Naive thymus-derived CD4-positive, alpha-beta T cell (primary cell): ENCODE data around the gene SLC5A12. TPM values are rescaled to one million over a fixed set of nuclear protein-coding genes. Genes with fewer than 3 reads are reported as not detected.
A peak's percentile ranks its signal among the peaks of the same experiment; 100 is the strongest.
"Not testable (repeated sequence)": the region's sequence is repeated elsewhere in the genome, so short reads cannot be mapped to it uniquely, and the experiment has no call there.

Source experiments
- ATAC-seq: fragments of 150-1000 bp; cut with Tn5 transposase; 2 replicates; pipeline ENCODE4 v1.10.0; 2021; ENCODE audit warnings: mild to moderate bottlenecking, moderate library complexity
- CTCF ChIA-PET: fragments of 350-600 bp; sonication (Branson Sonifier 250); formaldehyde crosslinking; loops from one replicate; lab custom pipeline; 2021; ENCODE audit warnings: antibody characterized with exemption; lab: Charles Lee
- POLR2A ChIA-PET: fragments of 350-600 bp; sonication (Branson Sonifier 250); formaldehyde crosslinking; loops from one replicate; lab custom pipeline; 2021; ENCODE audit warnings: antibody characterized with exemption, inconsistent platforms; lab: Charles Lee
- DNase-seq, 9 donors: peaks; one replicate each; pipeline versions ENCODE4 v3.0.0 to v3.0.0-alpha.2; 2020 to 2022; ENCODE audit warnings: mixed read lengths in 1 of 9
- H3K27ac ChIP-seq: one replicate; pipeline ENCODE4 v1.7.0; 2013; ENCODE audit warnings: mild to moderate bottlenecking, low read depth, low read length, moderate library complexity
- H3K27me3 ChIP-seq, 2 donors: one replicate each; pipeline ENCODE4 v1.7.0; 2013; ENCODE audit warnings: low read length in 2 of 2, mild to moderate bottlenecking in 2 of 2, moderate library complexity in 2 of 2; ENCODE audit not compliant: control insufficient read depth in 2 of 2, insufficient read depth in 2 of 2
- H3K36me3 ChIP-seq, 3 experiments: 1 replicate in 2 of 3; 2 replicates in 1 of 3; pipeline ENCODE4 v1.7.0; 2013; ENCODE audit warnings: low read length in 3 of 3, mild to moderate bottlenecking in 3 of 3, moderate library complexity in 1 of 3; ENCODE audit not compliant: insufficient read depth in 3 of 3, control insufficient read depth in 2 of 3
- H3K4me1 ChIP-seq, 2 donors: one replicate each; pipeline ENCODE4 v1.7.0; 2013; ENCODE audit warnings: low read length in 2 of 2, mild to moderate bottlenecking in 2 of 2, moderate library complexity in 1 of 2; ENCODE audit not compliant: control insufficient read depth in 2 of 2, insufficient read depth in 2 of 2
- H3K4me3 ChIP-seq: 2 replicates; pipeline ENCODE4 v1.7.0; 2013; ENCODE audit warnings: mild to moderate bottlenecking, low read length
- H3K9me3 ChIP-seq, 3 experiments: 1 replicate in 2 of 3; 2 replicates in 1 of 3; pipeline ENCODE4 v1.7.0; 2013; ENCODE audit warnings: low read length in 3 of 3; ENCODE audit not compliant: control insufficient read depth in 2 of 3
- H3K27ac Mint-ChIP-seq, 9 donors: one replicate each; pipeline ENCODE4 v1.8.0; 2020 to 2022; ENCODE audit warnings: mixed read lengths in 9 of 9, mild to moderate bottlenecking in 8 of 9, moderate library complexity in 5 of 9, inconsistent platforms in 2 of 9
- H3K27me3 Mint-ChIP-seq, 5 donors: one replicate each; pipeline ENCODE4 v1.8.0; 2021 to 2022; ENCODE audit warnings: mixed read lengths in 5 of 5, mild to moderate bottlenecking in 1 of 5
- H3K36me3 Mint-ChIP-seq, 5 donors: one replicate each; pipeline ENCODE4 v1.8.0; 2020 to 2022; ENCODE audit warnings: mixed read lengths in 5 of 5, mild to moderate bottlenecking in 3 of 5, inconsistent platforms in 1 of 5
- H3K4me1 Mint-ChIP-seq, 7 donors: one replicate each; pipeline ENCODE4 v1.8.0; 2020 to 2022; ENCODE audit warnings: mixed read lengths in 7 of 7, mild to moderate bottlenecking in 3 of 7, inconsistent platforms in 1 of 7
- H3K4me3 Mint-ChIP-seq, 10 donors: one replicate each; pipeline ENCODE4 v1.8.0; 2020 to 2022; ENCODE audit warnings: mild to moderate bottlenecking in 10 of 10, mixed read lengths in 10 of 10, moderate library complexity in 6 of 10, inconsistent platforms in 2 of 10
- H3K9me3 Mint-ChIP-seq, 11 donors: one replicate each; pipeline ENCODE4 v1.8.0; 2020 to 2022; ENCODE audit warnings: mixed read lengths in 11 of 11, mild to moderate bottlenecking in 4 of 11, inconsistent platforms in 1 of 11, moderate library complexity in 1 of 11
- intact Hi-C, 2 donors: fragments of 100-400 bp; cut with micrococcal nuclease; formaldehyde crosslinking; loops; one replicate each; pipeline ENCODE4 v1.15.1; 2023
- polyA plus RNA-seq, 2 donors: library from polyadenylated mRNA; unstranded; fragments of 300-500 nt; fragmentation: Illumina TruSeq; gene quantifications; one replicate each; pipeline ENCODE4 v1.2.3, GENCODE V29; 2021
- total RNA-seq, 6 experiments: library from RNA in 5 of 6; stranded (reverse) in 5 of 6; gene quantifications; 1 replicate in 5 of 6; 2 replicates in 1 of 6; pipeline ENCODE4 v1.2.3 and lab custom pipeline; 2021 to 2026

Gene SLC5A12
- total and polyA plus RNA-seq, 7 experiments from 2014 or later, result not detected

- ChIA-PET POLR2A (no interaction called here), CTCF (no interaction called here)
- H3K27me3 ChIP-seq, result no peaks in the 10 kb centered on the region
- Mint-ChIP-seq H3K4me3 (no peak overlapping the region), H3K36me3 (no peaks in the 10 kb centered on the region), H3K27ac (no peak overlapping the region), H3K27me3 (no peaks in the 10 kb centered on the region), H3K9me3 (peaks cover 0 to 1% (median 0%) of the 10 kb centered on the region in 11 donors), H3K4me1 (no peaks in the 10 kb centered on the region)
- no peaks in the 10 kb centered on the region for H3K36me3 ChIP-seq
- DNase-seq, result no peak
- H3K9me3 ChIP-seq, result no peaks in the 10 kb centered on the region
- H3K4me1 ChIP-seq, result no peaks in the 10 kb centered on the region
- no peak overlapping the region for H3K27ac ChIP-seq
- no peak overlapping the region for H3K4me3 ChIP-seq
- no peak for ATAC-seq
- intact Hi-C loops, result no loop called here
These were observed 58.9 kb downstream of the SLC5A12 start for GRCh38 chr11:26662916-26663315.

- no peaks in the 10 kb centered on the region for H3K27me3 ChIP-seq
- Mint-ChIP-seq H3K27me3 (no peaks in the 10 kb centered on the region), H3K9me3 (peaks cover 0 to 5% (median 0%) of the 10 kb centered on the region in 11 donors), H3K36me3 (no peaks in the 10 kb centered on the region), H3K4me1 (no peaks in the 10 kb centered on the region), H3K27ac (no peak overlapping the region), H3K4me3 (no peak overlapping the region)
- intact Hi-C loops, result no loop called here
- POLR2A ChIA-PET, result no interaction called here
- no peak for DNase-seq
- no peak overlapping the region for H3K4me3 ChIP-seq
- H3K27ac ChIP-seq, result no peak overlapping the region
- CTCF ChIA-PET, result no interaction called here
- no peaks in the 10 kb centered on the region for H3K4me1 ChIP-seq
- no peaks in the 10 kb centered on the region for H3K36me3 ChIP-seq
- no peak for ATAC-seq
- H3K9me3 ChIP-seq, result no peaks in the 10 kb centered on the region
These were observed 66.6 kb downstream of the SLC5A12 start for GRCh38 chr11:26655287-26655686.

- ATAC-seq (no peak), DNase-seq (no peak)
- Histone ChIP-seq H3K27ac (no peak overlapping the region), H3K9me3 (no peaks in the 10 kb centered on the region), H3K4me3 (no peak overlapping the region), H3K27me3 (no peaks in the 10 kb centered on the region), H3K4me1 (no peaks in the 10 kb centered on the region), H3K36me3 (no peaks in the 10 kb centered on the region)
- intact Hi-C loops, result no loop called here
- Mint-ChIP-seq H3K27ac (no peak overlapping the region), H3K4me3 (no peak overlapping the region), H3K27me3 (no peaks in the 10 kb centered on the region), H3K9me3 (peaks cover 0 to 5% (median 0%) of the 10 kb centered on the region in 11 donors), H3K36me3 (no peaks in the 10 kb centered on the region), H3K4me1 (no peaks in the 10 kb centered on the region)
- POLR2A ChIA-PET, result no interaction called here
- CTCF ChIA-PET, result no interaction called here
These were observed 69.9 kb downstream of the SLC5A12 start for GRCh38 chr11:26651916-26652315.

- Mint-ChIP-seq H3K9me3 (peaks cover 0 to 5% (median 0%) of the 10 kb centered on the region in 11 donors), H3K4me1 (no peaks in the 10 kb centered on the region), H3K36me3 (no peaks in the 10 kb centered on the region), H3K27ac (no peak overlapping the region), H3K27me3 (no peaks in the 10 kb centered on the region), H3K4me3 (no peak overlapping the region)
- ATAC-seq (no peak), DNase-seq (peak in 1 of 9 donors; percentile 21)
- CTCF ChIA-PET, result no interaction called here
- Histone ChIP-seq H3K4me1 (no peaks in the 10 kb centered on the region), H3K4me3 (no peak overlapping the region), H3K9me3 (no peaks in the 10 kb centered on the region), H3K27ac (no peak overlapping the region), H3K27me3 (no peaks in the 10 kb centered on the region), H3K36me3 (no peaks in the 10 kb centered on the region)
- POLR2A ChIA-PET, result no interaction called here
- intact Hi-C loops, result loop anchor here in 1 of 2 donors (2.0 kb wide), 1 partner anchor 365 kb away; no protein-coding TSS in a partner anchor
These were observed 72.0 kb downstream of the SLC5A12 start for GRCh38 chr11:26649884-26650283.

- H3K4me1 Mint-ChIP-seq, intact Hi-C loops: not testable (repeated sequence)
These were observed 78.5 kb downstream of the SLC5A12 start for GRCh38 chr11:26643314-26643713.

GRCh38 chr11:26632691-26633159, 89.1 kb downstream of the SLC5A12 start:
- CTCF ChIA-PET, result no interaction called here
- H3K4me3 Mint-ChIP-seq, result no peak overlapping the region

More at GRCh38 chr11:26643314-26643713, 78.5 kb downstream of the SLC5A12 start:
- H3K36me3 ChIP-seq, POLR2A ChIA-PET, CTCF ChIA-PET, H3K27me3 ChIP-seq, DNase-seq, H3K4me3 ChIP-seq, H3K36me3 Mint-ChIP-seq, H3K27ac Mint-ChIP-seq, H3K27me3 Mint-ChIP-seq, H3K4me3 Mint-ChIP-seq, H3K27ac ChIP-seq, H3K4me1 ChIP-seq, H3K9me3 ChIP-seq, ATAC-seq: not testable (repeated sequence)
- peaks cover 0 to 12% (median 3%) of the 10 kb centered on the region in 11 donors for H3K9me3 Mint-ChIP-seq

GRCh38 chr11:26626346-26626745, 95.5 kb downstream of the SLC5A12 start:
- H3K27me3 ChIP-seq, result no peaks in the 10 kb centered on the region
- no peak overlapping the region for H3K27ac Mint-ChIP-seq
- ChIA-PET CTCF (interaction anchor here (0.7 kb wide), 1 partner anchor 554 kb away, joined by 3 read pairs; no protein-coding TSS in a partner anchor), POLR2A (no interaction called here)
- H3K4me3 ChIP-seq, result no peak overlapping the region
- intact Hi-C loops, result no loop called here
- H3K36me3 ChIP-seq, result no peaks in the 10 kb centered on the region
- H3K27me3 Mint-ChIP-seq, result no peaks in the 10 kb centered on the region
- H3K36me3 Mint-ChIP-seq, result no peaks in the 10 kb centered on the region
- H3K9me3 ChIP-seq, result no peaks in the 10 kb centered on the region
- H3K9me3 Mint-ChIP-seq, result peaks cover 0 to 10% (median 0%) of the 10 kb centered on the region in 11 donors
- no peak for DNase-seq
- no peak for ATAC-seq
- no peak overlapping the region for H3K4me3 Mint-ChIP-seq
- H3K4me1 ChIP-seq, result no peaks in the 10 kb centered on the region
- no peak overlapping the region for H3K27ac ChIP-seq
- H3K4me1 Mint-ChIP-seq, result no peaks in the 10 kb centered on the region

More at GRCh38 chr11:26632691-26633159, 89.1 kb downstream of the SLC5A12 start:
- H3K4me3 ChIP-seq, result no peak overlapping the region
- no peaks in the 10 kb centered on the region for H3K9me3 ChIP-seq
- Mint-ChIP-seq H3K27me3 (no peaks in the 10 kb centered on the region), H3K36me3 (no peaks in the 10 kb centered on the region), H3K9me3 (peaks cover 0 to 10% (median 1%) of the 10 kb centered on the region in 11 donors), H3K4me1 (no peaks in the 10 kb centered on the region), H3K27ac (no peak overlapping the region)
- ATAC-seq (no peak), DNase-seq (no peak)
- no peaks in the 10 kb centered on the region for H3K27me3 ChIP-seq
- no peaks in the 10 kb centered on the region for H3K36me3 ChIP-seq
- H3K4me1 ChIP-seq, result no peaks in the 10 kb centered on the region
- intact Hi-C loops, result no loop called here
- H3K27ac ChIP-seq, result no peak overlapping the region
- POLR2A ChIA-PET, result no interaction called here
